Keratinocyte (primary cell): ENCODE measurements around the gene GGTLC1. TPM values are rescaled to one million over a fixed set of nuclear protein-coding genes. Genes with fewer than 3 reads are reported as not detected.

ENCODE experiments used
- DNase-seq: peaks from one replicate; pipeline ENCODE4 v3.0.0-alpha.2; 2011; ENCODE audit warnings: low read depth, missing footprints, low spot score
- FAIRE-seq: peaks from 2 replicates; lab custom pipeline; 2011; peaks lifted over from hg19 to GRCh38; lab: Jason Lieb, UNC
- H2AFZ ChIP-seq: 2 replicates; pipeline ENCODE4 v1.6.0; 2012; ENCODE audit warnings: low read length, control low read depth, inconsistent platforms; ENCODE audit not compliant: control insufficient read depth
- H3K27ac ChIP-seq: 2 replicates; pipeline ENCODE4 v1.5.1; 2011; ENCODE audit warnings: low read length; ENCODE audit not compliant: control insufficient read depth, insufficient read depth
- H3K27me3 ChIP-seq: 3 replicates; pipeline ENCODE4 v1.6.0; 2011; ENCODE audit warnings: low read length; ENCODE audit not compliant: control insufficient read depth, insufficient read depth; ENCODE audit errors: extremely low read depth
- H3K36me3 ChIP-seq, 2 experiments: 2 replicates in 1 of 2; 3 replicates in 1 of 2; pipeline ENCODE4 v1.5.1; 2011; ENCODE audit warnings: low read length in 2 of 2, mild to moderate bottlenecking in 1 of 2; ENCODE audit not compliant: control insufficient read depth in 2 of 2, insufficient read depth in 2 of 2; ENCODE audit errors: extremely low read depth in 1 of 2
- H3K4me1 ChIP-seq: 3 replicates; pipeline ENCODE4 v1.5.1; 2011; ENCODE audit warnings: low read length; ENCODE audit not compliant: control insufficient read depth, insufficient read depth; ENCODE audit errors: extremely low read depth
- H3K4me2 ChIP-seq: 3 replicates; pipeline ENCODE4 v1.6.0; 2011; ENCODE audit warnings: low read depth, low read length; ENCODE audit not compliant: control insufficient read depth, insufficient read depth; ENCODE audit errors: extremely low read depth
- H3K4me3 ChIP-seq, 3 experiments: fragments of 200-600 bp in 1 of 3; sonication (generic) in 1 of 3; 2 replicates in 2 of 3; 3 replicates in 1 of 3; pipeline ENCODE4 v1.5.1; 2011 to 2016; ENCODE audit warnings: low read length in 3 of 3, mild to moderate bottlenecking in 3 of 3, control low read depth in 2 of 3, inconsistent platforms in 1 of 3, low read depth in 1 of 3, mixed read lengths in 1 of 3, mixed run types in 1 of 3, moderate library complexity in 1 of 3; ENCODE audit not compliant: control insufficient read depth in 2 of 3, insufficient read depth in 2 of 3; ENCODE audit errors: extremely low read depth in 1 of 3
- H3K79me2 ChIP-seq: 2 replicates; pipeline ENCODE4 v1.6.0; 2012; ENCODE audit warnings: low read length; ENCODE audit not compliant: control insufficient read depth, insufficient read depth
- H3K9ac ChIP-seq: 3 replicates; pipeline ENCODE4 v1.6.0; 2011; ENCODE audit warnings: low read length; ENCODE audit not compliant: control insufficient read depth, insufficient read depth; ENCODE audit errors: extremely low read depth
- H3K9me1 ChIP-seq: 3 replicates; pipeline ENCODE4 v1.6.0; 2011; ENCODE audit warnings: low read length; ENCODE audit not compliant: control insufficient read depth, insufficient read depth; ENCODE audit errors: extremely low read depth
- H3K9me3 ChIP-seq: 2 replicates; pipeline ENCODE4 v1.5.1; 2012; ENCODE audit warnings: low read depth, low read length; ENCODE audit not compliant: control insufficient read depth
- H4K20me1 ChIP-seq: 3 replicates; pipeline ENCODE4 v1.6.0; 2011; ENCODE audit warnings: low read length; ENCODE audit not compliant: control insufficient read depth, insufficient read depth; ENCODE audit errors: extremely low read depth
- EZH2 ChIP-seq: IDR thresholded peaks from one replicate; pipeline ENCODE4 v1.6.1; 2012; ENCODE audit warnings: inconsistent platforms, mild to moderate bottlenecking, low read length, moderate library complexity
- dilution Hi-C: fragments of 300-500 bp; cut with MboI; formaldehyde crosslinking; loops from one replicate; pipeline ENCODE4 v1.7.0; 2020; ENCODE audit warnings: low sequenced_read_pairs; ENCODE audit not compliant: extremely low pct_ligation_motif_present
- polyA plus RNA-seq, 5 experiments: library from polyadenylated mRNA; depleted of rRNA in 3 of 5; stranded (reverse) in 3 of 5; stranded (forward) in 1 of 5; unstranded in 1 of 5; fragments of >200 nt; gene quantifications; 1 replicate in 1 of 5; 2 replicates in 3 of 5; 3 replicates in 1 of 5; pipeline versions ENCODE4 v1.2.1 to v1.2.3, GENCODE V29; 2011 to 2012; ENCODE audit warnings: missing spikeins in 2 of 5, low read depth in 1 of 5, low replicate concordance in 1 of 5
- TF ChIP-seq, protein P1 (sequence below), 3 experiments: IDR thresholded peaks in 1 of 3; conservative IDR thresholded peaks in 1 of 3; optimal IDR thresholded peaks in 1 of 3; 2 replicates in 2 of 3; 3 replicates in 1 of 3; pipeline versions ENCODE3 to v1.5.1; 2011; ENCODE audit warnings: low read length in 3 of 3, mild to moderate bottlenecking in 3 of 3, moderate library complexity in 2 of 3, control low read depth in 1 of 3, inconsistent platforms in 1 of 3; ENCODE audit not compliant: insufficient read depth in 2 of 3; ENCODE audit errors: extremely low read depth in 1 of 3

The GGTLC1 gene
- polyA plus RNA-seq, 1 donor (not counting 4 experiments of a cell fraction or from before 2014, with no cell fraction given): not detected

DNA sequence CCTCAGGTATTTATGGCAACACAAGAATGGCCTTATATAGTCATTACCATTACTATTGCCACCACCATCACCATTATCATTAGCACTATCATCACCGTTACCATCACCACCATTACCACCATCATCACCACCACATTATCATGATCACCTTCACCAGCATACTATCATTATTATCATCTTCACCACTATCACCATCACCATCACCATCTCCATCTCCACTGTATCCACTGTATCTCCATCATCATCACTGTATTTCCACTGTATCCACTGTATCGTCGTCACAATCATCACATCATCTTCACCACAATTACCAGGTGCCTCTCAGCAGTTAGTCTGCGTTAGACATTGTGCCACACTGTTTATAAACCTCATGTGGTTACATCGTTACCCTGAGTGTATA is 45.3 kb downstream of the GGTLC1 start:
- H3K36me3 ChIP-seq: no peaks in the 10 kb centered on the region
- H3K9me3 ChIP-seq: no peaks in the 10 kb centered on the region
- H3K4me3 ChIP-seq: no peak overlapping the region
- TF ChIP-seq, protein P1, sequence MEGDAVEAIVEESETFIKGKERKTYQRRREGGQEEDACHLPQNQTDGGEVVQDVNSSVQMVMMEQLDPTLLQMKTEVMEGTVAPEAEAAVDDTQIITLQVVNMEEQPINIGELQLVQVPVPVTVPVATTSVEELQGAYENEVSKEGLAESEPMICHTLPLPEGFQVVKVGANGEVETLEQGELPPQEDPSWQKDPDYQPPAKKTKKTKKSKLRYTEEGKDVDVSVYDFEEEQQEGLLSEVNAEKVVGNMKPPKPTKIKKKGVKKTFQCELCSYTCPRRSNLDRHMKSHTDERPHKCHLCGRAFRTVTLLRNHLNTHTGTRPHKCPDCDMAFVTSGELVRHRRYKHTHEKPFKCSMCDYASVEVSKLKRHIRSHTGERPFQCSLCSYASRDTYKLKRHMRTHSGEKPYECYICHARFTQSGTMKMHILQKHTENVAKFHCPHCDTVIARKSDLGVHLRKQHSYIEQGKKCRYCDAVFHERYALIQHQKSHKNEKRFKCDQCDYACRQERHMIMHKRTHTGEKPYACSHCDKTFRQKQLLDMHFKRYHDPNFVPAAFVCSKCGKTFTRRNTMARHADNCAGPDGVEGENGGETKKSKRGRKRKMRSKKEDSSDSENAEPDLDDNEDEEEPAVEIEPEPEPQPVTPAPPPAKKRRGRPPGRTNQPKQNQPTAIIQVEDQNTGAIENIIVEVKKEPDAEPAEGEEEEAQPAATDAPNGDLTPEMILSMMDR (optimal IDR thresholded peaks at IDR 0.05 in 1 of 3, IDR thresholded peaks at IDR 0.05 in 1 of 3, conservative IDR thresholded peaks at IDR 0.05 in 1 of 3; ENCODE audit: extremely low read depth in 1 of 3, insufficient read depth in 2 of 3, low read length in 3 of 3): no peak
- TF ChIP-seq EZH2: no peak
- H3K4me2 ChIP-seq: no peak overlapping the region
- H3K4me1 ChIP-seq: no peaks in the 10 kb centered on the region
- H4K20me1 ChIP-seq: no peaks in the 10 kb centered on the region
- no peaks in the 10 kb centered on the region for H3K79me2 ChIP-seq
- FAIRE-seq: no peak
- dilution Hi-C loops: no loop called here
- H3K9me1 ChIP-seq: no peaks in the 10 kb centered on the region
- H3K27me3 ChIP-seq: no peaks in the 10 kb centered on the region
- no peak overlapping the region for H3K27ac ChIP-seq
- no peak overlapping the region for H2AFZ ChIP-seq
- H3K9ac ChIP-seq: no peak overlapping the region
- DNase-seq: no peak

DNA sequence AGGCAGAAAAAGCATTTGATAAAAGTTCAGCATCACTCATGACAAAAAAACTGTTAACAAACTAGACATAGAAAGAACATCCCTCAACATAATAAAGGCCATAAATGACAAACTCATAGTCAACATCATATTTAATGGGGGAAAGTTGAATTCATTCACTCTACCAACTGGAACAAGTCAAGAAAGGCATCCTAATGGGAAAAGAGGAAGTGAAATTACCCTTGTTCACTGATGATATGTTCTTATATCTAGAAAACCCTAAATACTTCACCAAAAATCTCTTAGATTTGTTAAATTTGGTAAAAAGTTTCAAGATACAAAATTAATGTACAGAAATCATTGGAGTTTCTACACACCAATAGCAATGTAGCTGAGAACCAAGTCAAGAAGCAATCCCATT is 48.9 kb downstream of the GGTLC1 start:
- DNase-seq (no peak), FAIRE-seq (no peak)
- no peak for TF ChIP-seq EZH2
- Histone ChIP-seq H3K79me2 (no peaks in the 10 kb centered on the region), H4K20me1 (no peaks in the 10 kb centered on the region), H3K27me3 (no peaks in the 10 kb centered on the region), H3K4me1 (no peaks in the 10 kb centered on the region), H3K9me3 (no peaks in the 10 kb centered on the region), H3K27ac (no peak overlapping the region), H2AFZ (no peak overlapping the region), H3K36me3 (no peaks in the 10 kb centered on the region), H3K9me1 (no peaks in the 10 kb centered on the region), H3K4me2 (no peak overlapping the region), H3K9ac (no peak overlapping the region), H3K4me3 (no peak overlapping the region)
- dilution Hi-C loops: no loop called here

DNA sequence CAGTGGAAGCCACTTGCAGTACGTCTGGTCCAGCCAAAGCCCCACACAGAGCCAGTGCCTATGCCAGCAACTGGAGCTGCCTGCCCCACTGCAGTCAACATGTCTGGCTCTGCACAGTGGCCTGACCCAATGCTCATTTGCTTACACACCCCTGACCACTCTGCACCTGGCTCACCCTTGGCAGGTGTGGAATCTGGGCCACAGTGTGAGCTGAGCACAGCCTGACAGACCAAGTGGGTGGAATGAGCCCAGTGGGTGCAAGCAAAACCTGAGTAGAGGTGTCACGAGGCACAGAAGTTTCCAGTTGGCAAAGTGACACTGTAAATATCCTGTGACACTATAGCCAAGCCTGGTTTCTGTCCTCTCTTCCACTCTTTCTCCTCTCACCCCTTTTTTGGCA is 49.5 kb downstream of the GGTLC1 start:
- no peak for FAIRE-seq
- no peaks in the 10 kb centered on the region for H3K27me3 ChIP-seq
- H3K4me3 ChIP-seq: no peak overlapping the region
- dilution Hi-C loops: no loop called here
- no peaks in the 10 kb centered on the region for H4K20me1 ChIP-seq
- DNase-seq: no peak
- no peak for TF ChIP-seq EZH2
- TF ChIP-seq, protein P1 (optimal IDR thresholded peaks at IDR 0.05 in 1 of 3, IDR thresholded peaks at IDR 0.05 in 1 of 3, conservative IDR thresholded peaks at IDR 0.05 in 1 of 3; ENCODE audit: extremely low read depth in 1 of 3, insufficient read depth in 2 of 3, low read length in 3 of 3): no peak
- H3K79me2 ChIP-seq: no peaks in the 10 kb centered on the region
- no peaks in the 10 kb centered on the region for H3K9me1 ChIP-seq
- no peak overlapping the region for H3K9ac ChIP-seq
- no peaks in the 10 kb centered on the region for H3K4me1 ChIP-seq
- H3K9me3 ChIP-seq: no peaks in the 10 kb centered on the region
- H3K36me3 ChIP-seq: no peaks in the 10 kb centered on the region
- H3K27ac ChIP-seq: no peak overlapping the region
- no peak overlapping the region for H2AFZ ChIP-seq
- no peak overlapping the region for H3K4me2 ChIP-seq
